PC-3 (cell line): Measurements from ENCODE around the gene VAV3. TPM values are rescaled to one million over a fixed set of nuclear protein-coding genes. Genes with fewer than 3 reads are reported as not detected.
A peak's percentile ranks its signal among the peaks of the same experiment; 100 is the strongest.

Experiments
- ATAC-seq: fragments of 200-7000 bp; cut with Tn5 transposase; 2 replicates; pipeline ENCODE4 v1.9.1; 2020; ENCODE audit warnings: mild to moderate bottlenecking, moderate library complexity
- BruUV-seq: library from RNA; stranded (reverse); fragments of 400-500 nt; replicated peaks from 2 replicates; lab custom pipeline; 2021; lab: Mats Ljungman, UMichigan
- CTCF ChIA-PET: fragments of 300-600 bp; sonication (Branson Sonifier 250); formaldehyde crosslinking; loops from one replicate; lab custom pipeline; 2022; ENCODE audit warnings: antibody characterized with exemption; lab: Charles Lee
- POLR2A ChIA-PET: fragments of 300-600 bp; sonication (Branson Sonifier 250); formaldehyde crosslinking; loops from one replicate; lab custom pipeline; 2022; ENCODE audit warnings: antibody characterized with exemption; ENCODE audit not compliant: unreplicated experiment; lab: Charles Lee
- DNase-seq: peaks from one replicate; pipeline ENCODE4 v3.0.0-alpha.2; 2015
- H2AFZ ChIP-seq: fragments of 300-600 bp; sonication (generic); 2 replicates; pipeline ENCODE4 v1.6.0; 2016; ENCODE audit warnings: antibody characterized with exemption, low read length
- H3F3A ChIP-seq: fragments of 300-600 bp; sonication (generic); one replicate; pipeline ENCODE4 v1.6.0; 2017; ENCODE audit warnings: antibody characterized with exemption, low read length, control low read depth, mild to moderate bottlenecking; ENCODE audit not compliant: unreplicated experiment
- H3K27ac ChIP-seq: fragments of 300-600 bp; sonication (generic); 2 replicates; pipeline ENCODE4 v1.5.1; 2016; ENCODE audit warnings: mild to moderate bottlenecking, low read length
- H3K27me3 ChIP-seq: fragments of 300-600 bp; sonication (generic); 2 replicates; pipeline ENCODE4 v1.6.1; 2016; ENCODE audit warnings: low read length, mixed read lengths
- H3K36me3 ChIP-seq: fragments of 300-600 bp; sonication (generic); 2 replicates; pipeline ENCODE4 v1.6.1; 2016; ENCODE audit warnings: low read depth, mixed run types, low read length, mixed read lengths
- H3K4me1 ChIP-seq: fragments of 300-600 bp; sonication (generic); 2 replicates; pipeline ENCODE4 v1.5.1; 2016; ENCODE audit warnings: low read length; ENCODE audit not compliant: insufficient read depth
- H3K4me2 ChIP-seq: fragments of 300-600 bp; sonication (generic); 2 replicates; pipeline ENCODE4 v1.6.0; 2016; ENCODE audit warnings: low read length
- H3K4me3 ChIP-seq: fragments of 300-600 bp; sonication (generic); 2 replicates; pipeline ENCODE4 v1.5.1; 2016; ENCODE audit warnings: mild to moderate bottlenecking, low read length, mixed read lengths
- H3K79me2 ChIP-seq: fragments of 300-600 bp; sonication (generic); 2 replicates; pipeline ENCODE4 v1.6.1; 2017; ENCODE audit warnings: low read length, mixed read lengths
- H3K9ac ChIP-seq: fragments of 300-600 bp; sonication (generic); 2 replicates; pipeline ENCODE4 v1.6.0; 2016; ENCODE audit warnings: mild to moderate bottlenecking, low read length
- H3K9me2 ChIP-seq: fragments of 300-600 bp; sonication (generic); replicated peaks from 2 replicates; pipeline ENCODE4 v1.6.1; 2016; ENCODE audit warnings: mixed run types, low read length, mixed read lengths
- H3K9me3 ChIP-seq: fragments of 300-600 bp; sonication (generic); 2 replicates; pipeline ENCODE4 v1.6.1; 2016; ENCODE audit warnings: low read length, mixed read lengths
- H4K20me1 ChIP-seq: fragments of 300-600 bp; sonication (generic); 2 replicates; pipeline ENCODE4 v1.6.1; 2016; ENCODE audit warnings: low read length, mixed read lengths
- EZH2 ChIP-seq: fragments of 300-600 bp; sonication (generic); IDR thresholded peaks from one replicate; pipeline ENCODE4 v1.6.1; 2017; ENCODE audit warnings: antibody characterized with exemption, mild to moderate bottlenecking, low read length; ENCODE audit not compliant: unreplicated experiment
- EZH2phosphoT487 ChIP-seq: fragments of 300-600 bp; sonication (generic); IDR thresholded peaks from 2 replicates; pipeline ENCODE4 v1.6.1; 2018; ENCODE audit warnings: mild to moderate bottlenecking, antibody characterized with exemption, low read length, borderline replicate concordance
- intact Hi-C: fragments of 100-400 bp; cut with micrococcal nuclease; formaldehyde crosslinking; loops from 2 replicates; pipeline ENCODE4 v1.9.0; 2023
- total RNA-seq: library from RNA; depleted of rRNA; stranded (reverse); fragments of >200 nt; gene quantifications from 2 replicates; pipeline ENCODE4 v1.2.3, GENCODE V29; 2014
- TF ChIP-seq, protein P1 (sequence below): fragments of 300-600 bp; sonication (generic); conservative IDR thresholded peaks from 2 replicates; pipeline ENCODE4 v1.5.1; 2017; ENCODE audit warnings: antibody characterized with exemption, low read depth, mild to moderate bottlenecking, low read length

Gene VAV3
- total RNA-seq, 1 experiment from 2014 or later = 0.73 TPM

DNA sequence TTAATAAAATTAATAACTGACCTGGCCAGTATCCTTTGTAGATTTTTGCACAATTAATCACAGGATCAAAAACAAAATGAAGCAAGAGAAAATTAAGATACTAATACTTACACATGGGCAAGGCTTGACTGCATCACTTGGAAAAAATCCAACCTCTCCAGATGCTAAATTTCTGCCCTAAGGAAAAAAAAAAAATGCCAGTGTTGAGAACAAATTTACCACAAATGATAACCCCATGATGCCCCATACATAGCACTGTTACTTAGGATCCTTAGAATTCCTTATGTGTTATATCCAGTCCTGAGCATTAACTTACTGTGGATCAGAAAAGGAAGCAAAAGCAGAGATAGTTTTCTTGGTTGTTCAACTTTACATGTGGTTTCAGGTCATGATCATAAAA is 347.5 kb downstream of the VAV3 start:
- no peak overlapping the region for H3K4me3 ChIP-seq
- no peak overlapping the region for H3K27ac ChIP-seq
- no peak for DNase-seq
- BruUV-seq = no TSS peak
- H3F3A ChIP-seq = no peaks in the 10 kb centered on the region
- no peaks in the 10 kb centered on the region for H3K9me2 ChIP-seq
- H3K27me3 ChIP-seq = no peaks in the 10 kb centered on the region
- intact Hi-C loops = no loop called here
- no peaks in the 10 kb centered on the region for H3K79me2 ChIP-seq
- H3K9ac ChIP-seq = no peak overlapping the region
- ChIA-PET CTCF (no interaction called here), POLR2A (no interaction called here)
- H4K20me1 ChIP-seq = no peaks in the 10 kb centered on the region
- H3K4me1 ChIP-seq = no peaks in the 10 kb centered on the region
- H3K9me3 ChIP-seq = no peaks in the 10 kb centered on the region
- no peaks in the 10 kb centered on the region for H3K36me3 ChIP-seq
- no peak overlapping the region for H2AFZ ChIP-seq
- no peak for TF ChIP-seq EZH2
- TF ChIP-seq, protein P1, sequence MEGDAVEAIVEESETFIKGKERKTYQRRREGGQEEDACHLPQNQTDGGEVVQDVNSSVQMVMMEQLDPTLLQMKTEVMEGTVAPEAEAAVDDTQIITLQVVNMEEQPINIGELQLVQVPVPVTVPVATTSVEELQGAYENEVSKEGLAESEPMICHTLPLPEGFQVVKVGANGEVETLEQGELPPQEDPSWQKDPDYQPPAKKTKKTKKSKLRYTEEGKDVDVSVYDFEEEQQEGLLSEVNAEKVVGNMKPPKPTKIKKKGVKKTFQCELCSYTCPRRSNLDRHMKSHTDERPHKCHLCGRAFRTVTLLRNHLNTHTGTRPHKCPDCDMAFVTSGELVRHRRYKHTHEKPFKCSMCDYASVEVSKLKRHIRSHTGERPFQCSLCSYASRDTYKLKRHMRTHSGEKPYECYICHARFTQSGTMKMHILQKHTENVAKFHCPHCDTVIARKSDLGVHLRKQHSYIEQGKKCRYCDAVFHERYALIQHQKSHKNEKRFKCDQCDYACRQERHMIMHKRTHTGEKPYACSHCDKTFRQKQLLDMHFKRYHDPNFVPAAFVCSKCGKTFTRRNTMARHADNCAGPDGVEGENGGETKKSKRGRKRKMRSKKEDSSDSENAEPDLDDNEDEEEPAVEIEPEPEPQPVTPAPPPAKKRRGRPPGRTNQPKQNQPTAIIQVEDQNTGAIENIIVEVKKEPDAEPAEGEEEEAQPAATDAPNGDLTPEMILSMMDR = no peak
- no peak for TF ChIP-seq EZH2phosphoT487
- no peak overlapping the region for H3K4me2 ChIP-seq
- no peak for ATAC-seq

DNA sequence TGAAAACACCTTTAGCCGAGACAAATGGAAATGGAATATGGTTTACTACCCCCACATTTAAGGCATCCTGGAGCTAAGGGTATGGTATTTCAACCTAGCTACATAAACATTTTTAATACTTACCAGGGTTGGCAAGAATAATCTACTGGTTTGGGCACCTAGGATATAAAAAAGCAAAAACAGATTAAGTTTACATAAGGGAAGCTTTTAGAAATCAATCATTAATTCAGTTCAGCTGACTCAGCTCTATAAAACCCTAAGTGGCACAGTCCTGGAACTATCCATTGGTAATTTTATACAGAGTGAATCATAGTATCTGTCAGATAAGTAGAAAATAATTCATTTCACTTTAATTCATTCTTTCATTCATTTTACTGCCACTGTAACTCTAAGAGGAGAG is 355.2 kb downstream of the VAV3 start:
- Histone ChIP-seq H2AFZ (no peak overlapping the region), H3K4me2 (peak overlapping the region; percentile 66), H3F3A (no peaks in the 10 kb centered on the region), H3K27ac (peak overlapping the region; percentile 53), H3K9me2 (no peaks in the 10 kb centered on the region), H3K9me3 (no peaks in the 10 kb centered on the region), H4K20me1 (no peaks in the 10 kb centered on the region), H3K36me3 (no peaks in the 10 kb centered on the region), H3K79me2 (no peaks in the 10 kb centered on the region), H3K9ac (no peak overlapping the region), H3K27me3 (no peaks in the 10 kb centered on the region), H3K4me3 (no peak overlapping the region), H3K4me1 (peaks cover 16% of the 10 kb centered on the region)
- ChIA-PET POLR2A (no interaction called here), CTCF (interaction anchor here (1.0 kb wide), 1 partner anchor 37 kb away, joined by 4 read pairs; no protein-coding TSS in a partner anchor)
- ATAC-seq = peak; percentile 98
- intact Hi-C loops = loop anchor here (2.0 kb wide), 1 partner anchor 37 kb away; no protein-coding TSS in a partner anchor
- TF ChIP-seq EZH2 (no peak), EZH2phosphoT487 (no peak)
- TF ChIP-seq, protein P1 = no peak
- no TSS peak for BruUV-seq
- DNase-seq = peak; percentile 90

DNA sequence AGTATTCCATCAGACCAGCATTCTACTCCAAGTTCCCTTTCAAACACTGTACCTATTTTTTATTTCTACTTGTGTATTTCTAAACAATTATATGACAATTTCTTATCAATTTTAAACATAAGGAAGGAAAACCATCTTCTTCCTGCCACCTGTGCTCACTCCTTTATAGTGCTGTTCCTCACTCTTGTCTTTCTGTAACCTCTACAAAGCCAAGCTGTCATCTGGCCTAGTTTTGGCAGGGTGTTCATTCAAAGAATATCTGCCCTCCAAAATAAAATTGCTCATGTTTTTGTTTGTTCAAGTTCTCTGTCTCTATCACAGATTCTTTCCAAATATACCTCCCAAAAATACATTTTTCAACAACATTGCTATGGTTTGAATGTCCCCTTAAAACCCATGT is 360.2 kb downstream of the VAV3 start:
- ChIA-PET POLR2A (no interaction called here), CTCF (no interaction called here)
- intact Hi-C loops = no loop called here
- H3K9me2 ChIP-seq = no peaks in the 10 kb centered on the region
- no peak overlapping the region for H3K9ac ChIP-seq
- no peak for DNase-seq
- H3K9me3 ChIP-seq = no peaks in the 10 kb centered on the region
- no peak overlapping the region for H2AFZ ChIP-seq
- BruUV-seq = no TSS peak
- H3F3A ChIP-seq = no peaks in the 10 kb centered on the region
- no peaks in the 10 kb centered on the region for H3K79me2 ChIP-seq
- peaks cover 7% of the 10 kb centered on the region for H3K4me1 ChIP-seq
- H3K4me3 ChIP-seq = no peak overlapping the region
- no peak for TF ChIP-seq EZH2phosphoT487
- TF ChIP-seq, protein P1 = no peak
- no peak for TF ChIP-seq EZH2
- no peaks in the 10 kb centered on the region for H3K36me3 ChIP-seq
- H3K27ac ChIP-seq = no peak overlapping the region
- ATAC-seq = no peak
- H4K20me1 ChIP-seq = no peaks in the 10 kb centered on the region
- no peak overlapping the region for H3K4me2 ChIP-seq
- H3K27me3 ChIP-seq = no peaks in the 10 kb centered on the region
